Measurements from ENCODE around the gene C17orf50. TPM values are rescaled to one million over a fixed set of nuclear protein-coding genes. Genes with fewer than 3 reads are reported as not detected.

Gene C17orf50
- total and polyA plus RNA-seq, 2 of the 13 experiments (the other 11 are each of a cell fraction or from before 2014, with no cell fraction given) = not detected

GRCh38 chr17:35715416-35715815 is 45.3 kb upstream of the C17orf50 start (continued):
- TF ChIP-seq, protein P1, sequence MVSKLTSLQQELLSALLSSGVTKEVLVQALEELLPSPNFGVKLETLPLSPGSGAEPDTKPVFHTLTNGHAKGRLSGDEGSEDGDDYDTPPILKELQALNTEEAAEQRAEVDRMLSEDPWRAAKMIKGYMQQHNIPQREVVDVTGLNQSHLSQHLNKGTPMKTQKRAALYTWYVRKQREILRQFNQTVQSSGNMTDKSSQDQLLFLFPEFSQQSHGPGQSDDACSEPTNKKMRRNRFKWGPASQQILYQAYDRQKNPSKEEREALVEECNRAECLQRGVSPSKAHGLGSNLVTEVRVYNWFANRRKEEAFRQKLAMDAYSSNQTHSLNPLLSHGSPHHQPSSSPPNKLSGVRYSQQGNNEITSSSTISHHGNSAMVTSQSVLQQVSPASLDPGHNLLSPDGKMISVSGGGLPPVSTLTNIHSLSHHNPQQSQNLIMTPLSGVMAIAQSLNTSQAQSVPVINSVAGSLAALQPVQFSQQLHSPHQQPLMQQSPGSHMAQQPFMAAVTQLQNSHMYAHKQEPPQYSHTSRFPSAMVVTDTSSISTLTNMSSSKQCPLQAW (CRISPR knock-in tag; IDR thresholded peaks at IDR 0.05) = no peak
- TF ChIP-seq GATAD2A (CRISPR knock-in tag; IDR thresholded peaks at IDR 0.05) = no peak
- no peak for TF ChIP-seq SPEN (CRISPR knock-in tag; IDR thresholded peaks at IDR 0.05; ENCODE audit: low read depth)
- TF ChIP-seq ZNF20 (CRISPR knock-in tag; IDR thresholded peaks at IDR 0.05) = no peak
- TF ChIP-seq, protein P2, sequence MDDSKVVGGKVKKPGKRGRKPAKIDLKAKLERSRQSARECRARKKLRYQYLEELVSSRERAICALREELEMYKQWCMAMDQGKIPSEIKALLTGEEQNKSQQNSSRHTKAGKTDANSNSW (CRISPR knock-in tag; IDR thresholded peaks at IDR 0.05; ENCODE audit: borderline replicate concordance) = no peak
- no peak for TF ChIP-seq EP300 (IDR thresholded peaks at IDR 0.05; ENCODE audit: low read depth in 2 of 2, low read length in 2 of 2)
- TF ChIP-seq EP300 (CRISPR knock-in tag; IDR thresholded peaks at IDR 0.05; ENCODE audit: borderline replicate concordance) = no peak
- no peak for TF ChIP-seq GATAD1 (CRISPR knock-in tag; IDR thresholded peaks at IDR 0.05)
- no peak for TF ChIP-seq SALL2 (CRISPR knock-in tag; IDR thresholded peaks at IDR 0.05)
- TF ChIP-seq NFE2 (CRISPR knock-in tag; IDR thresholded peaks at IDR 0.05) = no peak
- TF ChIP-seq SP140L (CRISPR knock-in tag; IDR thresholded peaks at IDR 0.05; ENCODE audit: borderline replicate concordance) = no peak

DNA sequence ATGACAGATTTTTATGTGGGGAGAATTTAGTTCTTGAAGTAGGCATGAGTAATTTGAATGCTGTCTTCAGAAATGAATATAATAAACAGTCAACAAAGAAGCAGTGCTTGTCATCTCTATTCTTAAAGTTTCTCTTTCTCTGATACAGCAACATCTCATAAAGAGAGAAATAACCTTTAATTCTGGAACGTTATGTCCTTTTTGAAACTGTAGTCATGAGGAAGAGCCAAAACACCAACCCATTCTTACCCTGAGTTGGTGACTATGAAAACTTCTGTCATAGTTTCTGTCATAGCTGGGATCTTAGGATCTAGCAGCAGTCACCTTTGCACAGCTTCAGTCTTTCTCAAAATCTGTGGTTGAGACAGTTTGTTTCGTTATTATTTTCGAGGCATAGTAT is 44.5 kb upstream of the C17orf50 start:
- TF ChIP-seq MATR3 (CRISPR knock-in tag; IDR thresholded peaks at IDR 0.05) (no peak), NFE2 (CRISPR knock-in tag; IDR thresholded peaks at IDR 0.05) (no peak), FLYWCH1 (CRISPR knock-in tag; IDR thresholded peaks at IDR 0.05) (no peak), ZNF678 (CRISPR knock-in tag; IDR thresholded peaks at IDR 0.05) (no peak)
- POLR2A ChIA-PET = no interaction called here
- H3K9ac ChIP-seq (ENCODE audit: insufficient read depth, low read depth, low read length) = no peak overlapping the region
- DNase-seq (ENCODE audit: low spot score) (no peak), ATAC-seq (no peak), FAIRE-seq (no peak)
- no peak overlapping the region for H2AFZ ChIP-seq (ENCODE audit: low read length)
- CTCF ChIA-PET (ENCODE audit: low intra/inter-chr PET ratio, low total read pairs) = no interaction called here
- no peaks in the 10 kb centered on the region for H3K79me2 ChIP-seq (ENCODE audit: insufficient read depth, low read length)
- no peaks in the 10 kb centered on the region for H3K27me3 ChIP-seq (ENCODE audit: control insufficient read depth in 1 of 2, insufficient read depth in 2 of 2, low read length in 2 of 2)
- H3K4me3 ChIP-seq (replicated peaks in 1 of 3; ENCODE audit: insufficient read depth in 1 of 3, low read depth in 2 of 3, low read length in 3 of 3) = no peak overlapping the region
- H3K9me3 ChIP-seq (ENCODE audit: low read length) = no peaks in the 10 kb centered on the region
- no peak overlapping the region for H3K27ac ChIP-seq (ENCODE audit: extremely low read length, insufficient read depth, low read length)
- H3K36me3 ChIP-seq (replicated peaks in 1 of 2; ENCODE audit: control insufficient read depth in 1 of 2, insufficient read depth in 2 of 2, low read length in 2 of 2) = peaks cover 5 to 27% of the 10 kb centered on the region in 2 experiments; a peak in 4 of 5 replicates
- H3K4me2 ChIP-seq (ENCODE audit: low read depth, low read length) = no peak overlapping the region
- in situ Hi-C loops (cut with HindIII; ENCODE audit: extremely low pct_ligation_motif_present, low pct_unique_long_range_greater_than_20kb) (loop anchor here (25.0 kb wide), 1 partner anchor 96 kb away; the partner anchor contains the start of gene TAF15), intact Hi-C loops (cut with micrococcal nuclease; ENCODE audit: unreplicated experiment) (no loop called here)
- no TSS peak for BruUV-seq (replicated peaks)
- no peaks in the 10 kb centered on the region for H4K20me1 ChIP-seq (ENCODE audit: insufficient read depth, low read length)
- peaks cover 16% of the 10 kb centered on the region for H3K4me1 ChIP-seq (ENCODE audit: insufficient read depth, low read length)
- 100% methylated on average over 3 of the region's 3 CpGs for WGBS (ENCODE audit: low lambda C conversion rate)
